ENCODE measurements around the gene TTLL10.

- TF ChIP-seq NFRKB (IDR thresholded peaks at IDR 0.05) (no peak), TARDBP (IDR thresholded peaks at IDR 0.05) (no peak)
Observed at GRCh38 chr1:1148569-1148968, 25.1 kb upstream of the TTLL10 start.

All from HEK293T (cell line).